ENCODE results near the gene CACNA1C. TPM values are rescaled to one million over a fixed set of nuclear protein-coding genes. Genes with fewer than 3 reads are reported as not detected.

CACNA1C gene
- total RNA-seq, 4 donors from 2014 or later: 2.9 to 5.3 (median 4.3) TPM

GRCh38 chr12:2281446-2281845 lies 228.7 kb downstream of the CACNA1C start:
- TF ChIP-seq, protein P1, sequence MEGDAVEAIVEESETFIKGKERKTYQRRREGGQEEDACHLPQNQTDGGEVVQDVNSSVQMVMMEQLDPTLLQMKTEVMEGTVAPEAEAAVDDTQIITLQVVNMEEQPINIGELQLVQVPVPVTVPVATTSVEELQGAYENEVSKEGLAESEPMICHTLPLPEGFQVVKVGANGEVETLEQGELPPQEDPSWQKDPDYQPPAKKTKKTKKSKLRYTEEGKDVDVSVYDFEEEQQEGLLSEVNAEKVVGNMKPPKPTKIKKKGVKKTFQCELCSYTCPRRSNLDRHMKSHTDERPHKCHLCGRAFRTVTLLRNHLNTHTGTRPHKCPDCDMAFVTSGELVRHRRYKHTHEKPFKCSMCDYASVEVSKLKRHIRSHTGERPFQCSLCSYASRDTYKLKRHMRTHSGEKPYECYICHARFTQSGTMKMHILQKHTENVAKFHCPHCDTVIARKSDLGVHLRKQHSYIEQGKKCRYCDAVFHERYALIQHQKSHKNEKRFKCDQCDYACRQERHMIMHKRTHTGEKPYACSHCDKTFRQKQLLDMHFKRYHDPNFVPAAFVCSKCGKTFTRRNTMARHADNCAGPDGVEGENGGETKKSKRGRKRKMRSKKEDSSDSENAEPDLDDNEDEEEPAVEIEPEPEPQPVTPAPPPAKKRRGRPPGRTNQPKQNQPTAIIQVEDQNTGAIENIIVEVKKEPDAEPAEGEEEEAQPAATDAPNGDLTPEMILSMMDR (IDR thresholded peaks at IDR 0.05; ENCODE audit: low read depth): no peak

DNA sequence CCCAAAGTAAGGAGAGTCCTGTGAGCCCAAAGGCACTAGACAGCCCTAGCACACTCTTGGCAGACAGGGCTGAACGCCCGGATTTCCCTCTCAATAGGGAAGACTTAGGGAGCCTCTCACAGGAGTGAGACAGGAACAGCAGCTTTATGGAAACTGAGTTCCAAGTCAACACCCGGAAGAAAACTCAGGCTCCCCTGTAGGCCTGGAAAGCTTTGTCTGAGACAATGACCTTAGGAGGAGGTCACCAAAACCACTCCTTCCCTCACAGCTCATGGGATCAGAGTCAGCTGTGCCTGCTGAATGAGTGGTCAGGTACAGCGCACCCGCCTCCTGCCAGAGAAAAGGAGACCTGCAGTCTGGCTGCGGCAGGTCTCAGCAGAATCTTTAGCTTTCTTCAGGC lies 229.5 kb downstream of the CACNA1C start:
- TF ChIP-seq, protein P1 (IDR thresholded peaks at IDR 0.05; ENCODE audit: low read depth): no peak

DNA sequence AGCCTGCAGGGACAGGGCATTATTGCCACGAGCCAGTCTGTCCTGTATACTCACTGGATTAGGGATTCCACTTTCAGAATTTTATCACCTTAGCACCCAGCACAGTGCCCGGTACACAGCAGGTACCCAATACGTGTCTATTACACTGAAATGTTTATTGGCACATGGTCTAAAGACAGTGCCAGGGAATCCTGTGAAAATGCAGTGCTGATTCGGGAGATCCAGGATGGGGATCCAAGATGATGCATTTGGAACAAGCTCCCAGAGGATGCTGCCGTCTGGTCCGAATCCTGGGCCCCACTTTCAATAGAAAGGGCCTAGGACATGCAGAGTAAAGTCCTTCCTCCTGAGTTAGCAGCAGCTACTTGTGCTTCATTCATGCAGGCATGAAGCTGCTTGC lies 230.7 kb downstream of the CACNA1C start:
- TF ChIP-seq, protein P1 (IDR thresholded peaks at IDR 0.05; ENCODE audit: low read depth): no peak

GRCh38 chr12:2283916-2284315 lies 231.1 kb downstream of the CACNA1C start:
- TF ChIP-seq, protein P1 (IDR thresholded peaks at IDR 0.05; ENCODE audit: low read depth): no peak

DNA sequence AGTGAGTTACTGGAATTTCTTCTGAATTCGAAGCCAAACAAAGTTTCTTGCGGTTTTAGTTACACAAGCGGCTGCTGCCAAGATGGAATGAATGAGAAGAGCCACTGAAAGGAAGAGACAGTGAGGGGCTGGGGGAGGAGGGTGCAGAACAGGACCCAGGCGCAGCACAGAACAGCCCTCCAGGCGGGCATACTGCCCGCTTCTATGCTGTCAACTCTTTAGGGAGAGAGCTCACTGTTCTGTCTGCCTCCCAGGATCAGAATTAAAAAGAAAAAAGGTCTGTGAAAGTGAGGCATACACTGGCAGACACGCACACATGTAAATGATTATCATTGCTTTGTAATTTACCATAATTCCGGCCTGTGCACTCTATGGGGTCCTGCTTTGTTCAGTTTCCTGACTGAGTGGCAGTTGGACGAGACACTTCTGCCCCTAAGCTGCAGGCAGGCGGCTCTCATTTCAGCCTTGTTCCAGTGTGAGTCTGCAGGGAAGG lies 231.6 kb downstream of the CACNA1C start:
- TF ChIP-seq, protein P1 (IDR thresholded peaks at IDR 0.05; ENCODE audit: low read depth): no peak

GRCh38 chr12:2284857-2285256 lies 232.1 kb downstream of the CACNA1C start:
- TF ChIP-seq, protein P1 (IDR thresholded peaks at IDR 0.05; ENCODE audit: low read depth): no peak

GRCh38 chr12:2285462-2285861 lies 232.7 kb downstream of the CACNA1C start:
- TF ChIP-seq, protein P1 (IDR thresholded peaks at IDR 0.05; ENCODE audit: low read depth): no peak
